GM19351 (cell line): ENCODE measurements around the gene AK8.

Experiments
- ATAC-seq: cut with Tn5 transposase; IDR thresholded peaks from one replicate; pipeline ENCODE4 v1.9.1; 2021; ENCODE audit warnings: mild to moderate bottlenecking, moderate library complexity; ENCODE audit not compliant: unreplicated experiment

The AK8 gene

GRCh38 chr9:132877824-132878694, at the start of gene AK8:
Gene AK8, minus strand, starts transcription at chr9:132878284. Its CDS starts 29 bp downstream, at chr9:132878255.
- ATAC-seq = peak; percentile 69

- no peak for ATAC-seq
These were observed 49.6 kb upstream of the AK8 start for GRCh38 chr9:132927704-132928103.

GRCh38 chr9:132923346-132923902, 45.3 kb upstream of the AK8 start:
- no peak for ATAC-seq

GRCh38 chr9:132919614-132920268, 41.7 kb upstream of the AK8 start:
- ATAC-seq = no peak

GRCh38 chr9:132914924-132915323, 36.8 kb upstream of the AK8 start:
- no peak for ATAC-seq

- no peak for ATAC-seq
These were observed 34.0 kb upstream of the AK8 start for GRCh38 chr9:132912131-132912530.

GRCh38 chr9:132910376-132910775, 32.3 kb upstream of the AK8 start:
- no peak for ATAC-seq

GRCh38 chr9:132909311-132909710, 31.2 kb upstream of the AK8 start:
- no peak for ATAC-seq

GRCh38 chr9:132908635-132909034, 30.6 kb upstream of the AK8 start:
- ATAC-seq = no peak

- ATAC-seq = no peak
These were observed 27.6 kb upstream of the AK8 start for GRCh38 chr9:132905726-132906125.

GRCh38 chr9:132903574-132904492, 25.7 kb upstream of the AK8 start:
- no peak for ATAC-seq

GRCh38 chr9:132901858-132902831, 24.1 kb upstream of the AK8 start:
- peak; percentile 69 for ATAC-seq

- ATAC-seq = no peak
These were observed 20.0 kb upstream of the AK8 start for GRCh38 chr9:132898051-132898450.

- no peak for ATAC-seq
These were observed 18.8 kb upstream of the AK8 start for GRCh38 chr9:132896906-132897305.

GRCh38 chr9:132896264-132896663, 18.2 kb upstream of the AK8 start:
- no peak for ATAC-seq

GRCh38 chr9:132894862-132895835, 17.1 kb upstream of the AK8 start:
- no peak for ATAC-seq

GRCh38 chr9:132894346-132894745, 16.3 kb upstream of the AK8 start:
- no peak for ATAC-seq

GRCh38 chr9:132892400-132892799, 14.3 kb upstream of the AK8 start:
- no peak for ATAC-seq

- ATAC-seq = no peak
These were observed 10.1 kb upstream of the AK8 start for GRCh38 chr9:132888151-132888550.
